SHP77 (cell line): ENCODE measurements around the gene HPN.
A peak's percentile ranks its signal among the peaks of the same experiment; 100 is the strongest.

Experiments
- DNase-seq, 2 experiments: peaks; one replicate each; lab custom pipeline; 2025; lab: John Stamatoyannopoulos, UW

HPN gene

GRCh38 chr19:35105411-35106290 is 64.1 kb downstream of the HPN start:
- DNase-seq = no peak

DNA sequence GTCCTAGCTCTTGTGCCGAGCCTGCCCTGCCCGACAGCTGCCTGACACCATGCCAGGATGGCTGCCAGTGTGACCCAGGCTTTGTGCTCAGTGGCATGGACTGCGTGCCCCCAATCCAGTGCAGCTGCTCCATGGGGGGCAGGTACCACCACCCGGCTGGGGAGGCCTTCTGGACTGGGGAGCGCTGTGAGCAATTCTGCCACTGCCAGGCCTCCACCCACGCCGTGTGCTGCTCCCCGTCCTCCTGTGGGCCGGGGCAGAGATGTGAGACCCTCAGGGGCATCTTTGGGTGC is 64.7 kb downstream of the HPN start:
- no peak for DNase-seq

GRCh38 chr19:35106898-35107541 is 65.5 kb downstream of the HPN start:
- DNase-seq = no peak

DNA sequence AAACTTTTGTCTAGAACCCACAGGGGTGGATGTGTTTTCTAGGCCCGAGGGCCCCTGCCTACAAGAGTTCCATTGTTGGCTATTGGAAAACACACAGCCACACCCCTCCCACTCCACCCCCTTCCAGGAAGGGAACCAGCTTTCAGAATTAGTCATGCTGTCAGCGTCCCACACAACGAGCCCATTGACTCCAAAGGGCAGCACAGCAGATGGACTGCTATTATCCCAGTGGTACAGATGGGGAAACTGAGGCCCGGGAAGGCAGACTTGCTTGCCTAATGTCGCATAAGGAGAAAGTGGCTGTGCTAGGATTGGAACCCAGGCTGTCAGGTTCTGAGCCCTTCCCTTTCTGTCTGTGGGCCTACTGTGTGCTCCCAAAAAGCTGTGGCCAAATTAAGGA is 66.0 kb downstream of the HPN start:
- DNase-seq = no peak

GRCh38 chr19:35108730-35109129 is 67.2 kb downstream of the HPN start:
- DNase-seq = no peak

DNA sequence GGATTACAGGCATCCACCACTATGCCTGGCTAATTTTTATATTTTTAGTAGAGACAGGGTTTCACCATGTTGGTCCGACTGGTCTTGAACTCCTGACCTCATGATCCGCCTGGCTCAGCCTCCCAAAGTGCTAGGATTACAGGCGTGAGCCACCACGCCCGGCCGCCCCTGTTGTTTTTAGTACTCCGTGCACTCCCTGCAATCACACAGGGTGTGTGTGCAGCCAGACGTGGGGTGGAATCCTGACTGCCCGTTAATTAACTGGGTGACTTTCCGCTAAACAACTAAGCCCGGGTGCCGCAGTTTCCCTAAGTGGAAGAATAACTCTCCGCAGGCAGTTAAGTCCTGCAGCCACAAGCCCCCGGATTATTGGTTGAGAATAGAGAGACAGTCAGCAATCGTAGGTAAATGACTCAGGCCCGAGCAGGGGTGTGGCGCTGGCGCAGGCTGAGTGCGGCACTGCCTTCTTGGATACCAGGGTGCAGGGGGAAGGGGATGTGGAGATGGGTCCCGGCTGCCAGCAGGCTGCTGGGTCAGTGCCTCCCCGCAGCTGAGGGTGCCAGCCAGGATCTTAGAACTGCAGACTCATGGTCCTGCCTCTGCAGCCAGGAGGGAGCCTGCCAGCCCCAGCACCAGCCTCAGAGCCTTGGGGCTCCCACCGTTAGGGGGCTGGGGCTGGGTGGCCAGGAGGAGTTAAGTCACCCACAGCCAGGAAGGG is 68.0 kb downstream of the HPN start:
- DNase-seq = no peak

DNA sequence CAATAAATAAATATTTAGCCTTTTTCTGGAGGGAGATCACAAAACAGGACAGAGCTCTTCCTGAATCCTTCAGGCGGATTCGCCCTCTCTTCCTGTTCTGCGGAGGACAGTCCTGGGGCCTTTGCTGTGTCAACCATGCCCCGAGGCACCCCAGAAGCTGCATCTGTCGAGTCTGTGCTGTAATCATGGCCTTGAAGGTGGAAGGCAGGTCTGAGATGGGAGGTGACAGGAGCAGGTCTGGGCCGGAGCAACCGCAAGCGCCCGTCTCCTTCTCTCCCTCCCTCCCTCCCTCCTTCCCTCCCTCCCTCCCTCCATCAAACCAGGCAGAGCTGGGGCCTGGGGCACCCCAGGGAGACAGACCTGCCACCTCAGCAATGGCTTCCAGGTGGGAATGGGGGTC is 69.5 kb downstream of the HPN start:
- no peak for DNase-seq

GRCh38 chr19:35112995-35113688 is 71.6 kb downstream of the HPN start:
- DNase-seq = no peak

- DNase-seq = peak in 1 of 2 experiments; percentile 32
These were observed 73.0 kb downstream of the HPN start for GRCh38 chr19:35114353-35115176.

DNA sequence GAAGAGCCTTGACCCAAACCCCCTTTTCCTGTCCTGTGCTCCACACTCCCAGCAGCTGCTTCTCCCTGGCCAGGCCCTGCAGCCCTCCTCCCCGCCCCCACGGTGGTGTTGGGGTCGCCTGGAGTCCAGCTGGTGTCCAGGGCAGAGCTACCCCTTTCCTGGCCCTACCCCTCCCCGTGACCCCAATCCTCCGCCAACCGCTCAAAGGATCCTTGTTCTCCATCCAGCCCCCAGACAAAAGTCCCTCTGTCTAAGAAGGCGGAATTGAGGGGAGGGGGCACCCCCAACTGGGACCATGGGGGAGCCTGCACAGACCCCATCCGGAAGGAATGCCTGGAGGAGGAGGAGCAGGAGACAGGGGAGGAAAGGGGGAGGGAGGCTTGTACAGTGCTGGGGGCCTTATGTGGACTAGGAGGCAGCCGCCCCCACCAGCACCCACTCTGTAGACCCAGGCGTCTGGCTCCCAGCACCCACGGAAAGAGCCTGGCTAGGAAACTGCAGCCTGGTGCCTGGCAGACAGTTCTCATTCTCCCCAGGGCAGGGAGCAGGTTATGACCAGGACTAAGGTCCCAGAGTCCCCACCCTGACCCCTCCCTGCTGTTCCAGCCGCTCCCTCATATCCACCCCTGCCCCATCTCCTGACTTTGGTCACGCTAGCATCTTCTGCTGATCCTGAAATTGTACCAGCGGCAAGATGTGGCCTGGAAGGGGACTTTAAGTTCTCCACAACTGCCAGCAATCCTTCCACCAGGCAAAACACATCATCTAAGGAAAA is 73.8 kb downstream of the HPN start, which contains the start of gene FXYD3:
Gene FXYD3, plus strand, starts transcription at position 647 of the 775 bp plus-strand sequence. CDS start 3,554 bp downstream, outside the sequence.
- no peak for DNase-seq
